Measurements from ENCODE around the gene CDCA8. TPM values are rescaled to one million over a fixed set of nuclear protein-coding genes. Genes with fewer than 3 reads are reported as not detected.

CDCA8 gene
- total and polyA plus RNA-seq, 9 donors = 0.11 to 1.9 (median 0.60) TPM

GRCh38 chr1:37661401-37661800, 30.9 kb upstream of the CDCA8 start:
- Histone ChIP-seq H3K4me1 (ENCODE audit: insufficient read depth) (no peaks in the 10 kb centered on the region), H3K27ac (no peak overlapping the region), H3K9me3 (no peaks in the 10 kb centered on the region), H3K36me3 (no peaks in the 10 kb centered on the region), H3K4me3 (no peak overlapping the region), H3K27me3 (no peaks in the 10 kb centered on the region)
- intact Hi-C loops (cut with DNase I) = no loop called here
- DNase-seq = no peak
- TF ChIP-seq POLR2A (IDR thresholded peaks at IDR 0.05) (no peak), CTCF (IDR thresholded peaks at IDR 0.05) (no peak), EP300 (IDR thresholded peaks at IDR 0.05) (no peak)
- WGBS, 3 donors = 53 to 62% (median 59%) methylated on average over 9 of the region's 9 CpGs

GRCh38 chr1:37662031-37662755, 30.1 kb upstream of the CDCA8 start:
- Histone ChIP-seq H3K9me3 (no peaks in the 10 kb centered on the region), H3K4me3 (no peak overlapping the region), H3K27ac (no peak overlapping the region), H3K36me3 (no peaks in the 10 kb centered on the region), H3K4me1 (ENCODE audit: insufficient read depth) (no peaks in the 10 kb centered on the region), H3K27me3 (no peaks in the 10 kb centered on the region)
- no peak for DNase-seq
- TF ChIP-seq POLR2A (IDR thresholded peaks at IDR 0.05) (no peak), CTCF (IDR thresholded peaks at IDR 0.05) (no peak), EP300 (IDR thresholded peaks at IDR 0.05) (no peak)
- WGBS, 3 donors = 77 to 82% (median 80%) methylated on average over 9 to 11 of the region's 11 CpGs
- intact Hi-C loops (cut with DNase I) = no loop called here

GRCh38 chr1:37663426-37664000, 28.8 kb upstream of the CDCA8 start:
- H3K27me3 ChIP-seq = no peaks in the 10 kb centered on the region
- TF ChIP-seq EP300 (IDR thresholded peaks at IDR 0.05) (no peak), CTCF (IDR thresholded peaks at IDR 0.05) (no peak), POLR2A (IDR thresholded peaks at IDR 0.05) (no peak)
- no peaks in the 10 kb centered on the region for H3K9me3 ChIP-seq
- WGBS, 3 donors = 56 to 66% (median 58%) methylated on average over 14 of the region's 14 CpGs
- H3K4me3 ChIP-seq = no peak overlapping the region
- H3K4me1 ChIP-seq (ENCODE audit: insufficient read depth) = no peaks in the 10 kb centered on the region
- H3K27ac ChIP-seq = no peak overlapping the region
- H3K36me3 ChIP-seq = no peaks in the 10 kb centered on the region
- no peak for DNase-seq
- intact Hi-C loops (cut with DNase I) = no loop called here

GRCh38 chr1:37666241-37666867, 26.0 kb upstream of the CDCA8 start:
- Histone ChIP-seq H3K36me3 (no peaks in the 10 kb centered on the region), H3K9me3 (no peaks in the 10 kb centered on the region), H3K4me1 (ENCODE audit: insufficient read depth) (no peaks in the 10 kb centered on the region), H3K4me3 (no peak overlapping the region), H3K27me3 (no peaks in the 10 kb centered on the region), H3K27ac (no peak overlapping the region)
- no peak for TF ChIP-seq CTCF (IDR thresholded peaks at IDR 0.05)
- no peak for TF ChIP-seq POLR2A (IDR thresholded peaks at IDR 0.05)
- 65 to 83% (median 80%) methylated on average over 11 of the region's 11 CpGs for WGBS, 3 donors
- no peak for DNase-seq
- intact Hi-C loops (cut with DNase I) = no loop called here
